Measurements from ENCODE around the gene AQP3.
"Not testable (repeated sequence)": the region's sequence is repeated elsewhere in the genome, so short reads cannot be mapped to it uniquely, and the experiment has no call there.

Gene AQP3

DNA sequence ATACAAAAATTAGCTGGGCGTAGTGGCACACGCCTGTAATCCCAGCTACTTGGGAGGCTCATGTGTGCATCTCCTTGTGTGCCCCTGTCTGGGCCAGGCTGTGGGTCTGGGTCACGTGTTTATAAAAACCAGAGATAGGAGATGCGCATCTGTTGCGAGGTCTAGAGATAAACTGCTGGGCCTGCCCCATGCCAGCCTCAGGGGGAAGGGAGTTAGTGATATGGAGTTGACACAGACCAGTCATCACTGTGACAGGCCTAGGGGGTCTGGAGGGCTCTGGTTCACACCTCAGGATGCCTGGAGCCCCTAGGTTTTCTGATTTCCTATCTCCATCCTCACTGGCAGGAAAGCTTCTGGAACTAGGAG is 7.3 kb upstream of the AQP3 start:
- not testable (repeated sequence) for H3K4ac ChIP-seq (ENCODE audit: low read length); H4K8ac ChIP-seq (ENCODE audit: low read depth, low read length); H2BK12ac ChIP-seq (ENCODE audit: low read length); H2BK120ac ChIP-seq (ENCODE audit: low read depth, low read length); H3K4me3 ChIP-seq (ENCODE audit: low read length in 2 of 2); H3K18ac ChIP-seq (ENCODE audit: low read length); DNase-seq (ENCODE audit: low spot score); H3K9me3 ChIP-seq (replicated peaks in 1 of 2; ENCODE audit: control insufficient read depth in 2 of 2, insufficient read depth in 1 of 2, low read depth in 1 of 2, low read length in 2 of 2); H3K4me1 ChIP-seq (ENCODE audit: control insufficient read depth in 2 of 2, insufficient read depth in 1 of 2, low read depth in 1 of 2, low read length in 2 of 2); H3K36me3 ChIP-seq (replicated peaks in 1 of 2; ENCODE audit: control insufficient read depth in 2 of 2, insufficient read depth in 2 of 2, low read length in 2 of 2); H3K14ac ChIP-seq (ENCODE audit: low read length); H2BK5ac ChIP-seq (ENCODE audit: low read length); H3K79me1 ChIP-seq (ENCODE audit: low read depth, low read length); H3K4me2 ChIP-seq (ENCODE audit: insufficient read depth, low read length, poor library complexity, severe bottlenecking); H2AFZ ChIP-seq (ENCODE audit: low read length); H3K27ac ChIP-seq (replicated peaks; ENCODE audit: low read length); H3K23ac ChIP-seq (ENCODE audit: low read depth, low read length, poor library complexity); H2AK5ac ChIP-seq (ENCODE audit: low read depth, low read length); H3K27me3 ChIP-seq (ENCODE audit: control insufficient read depth in 3 of 3, insufficient read depth in 3 of 3, low read depth in 1 of 3, low read length in 3 of 3); H2BK15ac ChIP-seq (ENCODE audit: low read length); H4K91ac ChIP-seq (ENCODE audit: low read depth, low read length, poor library complexity); H3K9ac ChIP-seq (ENCODE audit: low read depth, low read length, poor library complexity)
- WGBS, 2 donors (ENCODE audit: extremely low coverage in 2 of 2, insufficient read length in 2 of 2, insufficient replicate concordance in 1 of 2): no CpG with 5 or more reads among the region's 5 CpGs

DNA sequence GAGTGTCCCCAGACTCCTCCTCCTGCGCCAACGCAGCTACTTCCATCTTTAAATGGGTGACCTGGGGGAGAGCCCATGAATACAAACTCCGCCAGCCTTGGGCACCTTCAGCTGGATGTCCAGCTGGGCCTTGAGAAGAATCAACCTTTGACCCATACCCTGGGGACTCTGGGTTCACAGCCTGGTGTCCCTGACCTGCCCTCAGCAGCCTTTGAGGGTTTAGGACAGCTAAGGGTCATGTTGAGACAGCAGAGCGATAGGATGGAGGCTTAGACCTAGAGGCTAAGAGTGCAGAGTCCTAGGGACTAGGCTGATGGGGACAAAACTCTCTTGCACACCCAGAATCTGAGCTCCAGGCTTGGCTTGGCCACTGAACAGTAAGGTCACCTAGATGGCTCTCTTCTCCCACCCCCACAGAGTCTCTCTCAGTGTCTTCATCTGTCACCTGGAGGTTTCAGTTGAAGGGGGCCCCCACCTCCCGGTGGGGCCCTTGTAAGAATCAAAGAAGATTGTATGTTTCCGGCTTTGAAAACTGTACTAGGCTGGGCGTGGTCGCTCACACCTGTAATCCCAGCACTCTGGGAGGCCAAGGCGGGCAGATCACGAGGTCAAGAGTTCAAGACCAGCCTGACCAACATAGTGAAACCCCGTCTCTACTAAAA is 6.7 kb upstream of the AQP3 start:
- no peak overlapping the region for H3K18ac ChIP-seq (ENCODE audit: low read length)
- no CpG with 5 or more reads among the region's 11 CpGs for WGBS, 2 donors (ENCODE audit: extremely low coverage in 2 of 2, insufficient read length in 2 of 2, insufficient replicate concordance in 1 of 2)
- peaks cover 0 to 9% of the 10 kb centered on the region in 2 donors for H3K4me1 ChIP-seq (ENCODE audit: control insufficient read depth in 2 of 2, insufficient read depth in 1 of 2, low read depth in 1 of 2, low read length in 2 of 2)
- H2BK15ac ChIP-seq (ENCODE audit: low read length): no peak overlapping the region
- H3K4me2 ChIP-seq (ENCODE audit: insufficient read depth, low read length, poor library complexity, severe bottlenecking): no peak overlapping the region
- H2AK5ac ChIP-seq (ENCODE audit: low read depth, low read length): no peak overlapping the region
- no peaks in the 10 kb centered on the region for H3K27me3 ChIP-seq (ENCODE audit: control insufficient read depth in 3 of 3, insufficient read depth in 3 of 3, low read depth in 1 of 3, low read length in 3 of 3)
- no peaks in the 10 kb centered on the region for H3K9me3 ChIP-seq (replicated peaks in 1 of 2; ENCODE audit: control insufficient read depth in 2 of 2, insufficient read depth in 1 of 2, low read depth in 1 of 2, low read length in 2 of 2)
- no peaks in the 10 kb centered on the region for H3K79me1 ChIP-seq (ENCODE audit: low read depth, low read length)
- no peak overlapping the region for H4K91ac ChIP-seq (ENCODE audit: low read depth, low read length, poor library complexity)
- DNase-seq (ENCODE audit: low spot score): no peak
- H3K14ac ChIP-seq (ENCODE audit: low read length): no peak overlapping the region
- H3K9ac ChIP-seq (ENCODE audit: low read depth, low read length, poor library complexity): no peak overlapping the region
- H2AFZ ChIP-seq (ENCODE audit: low read length): no peak overlapping the region
- no peak overlapping the region for H3K4ac ChIP-seq (ENCODE audit: low read length)
- H3K23ac ChIP-seq (ENCODE audit: low read depth, low read length, poor library complexity): no peak overlapping the region
- H2BK120ac ChIP-seq (ENCODE audit: low read depth, low read length): no peak overlapping the region
- no peak overlapping the region for H2BK12ac ChIP-seq (ENCODE audit: low read length)
- H2BK5ac ChIP-seq (ENCODE audit: low read length): no peak overlapping the region
- H4K8ac ChIP-seq (ENCODE audit: low read depth, low read length): no peak overlapping the region
- H3K36me3 ChIP-seq (replicated peaks in 1 of 2; ENCODE audit: control insufficient read depth in 2 of 2, insufficient read depth in 2 of 2, low read length in 2 of 2): no peaks in the 10 kb centered on the region
- no peak overlapping the region for H3K27ac ChIP-seq (replicated peaks; ENCODE audit: low read length)
- H3K4me3 ChIP-seq (ENCODE audit: low read length in 2 of 2): no peak overlapping the region

DNA sequence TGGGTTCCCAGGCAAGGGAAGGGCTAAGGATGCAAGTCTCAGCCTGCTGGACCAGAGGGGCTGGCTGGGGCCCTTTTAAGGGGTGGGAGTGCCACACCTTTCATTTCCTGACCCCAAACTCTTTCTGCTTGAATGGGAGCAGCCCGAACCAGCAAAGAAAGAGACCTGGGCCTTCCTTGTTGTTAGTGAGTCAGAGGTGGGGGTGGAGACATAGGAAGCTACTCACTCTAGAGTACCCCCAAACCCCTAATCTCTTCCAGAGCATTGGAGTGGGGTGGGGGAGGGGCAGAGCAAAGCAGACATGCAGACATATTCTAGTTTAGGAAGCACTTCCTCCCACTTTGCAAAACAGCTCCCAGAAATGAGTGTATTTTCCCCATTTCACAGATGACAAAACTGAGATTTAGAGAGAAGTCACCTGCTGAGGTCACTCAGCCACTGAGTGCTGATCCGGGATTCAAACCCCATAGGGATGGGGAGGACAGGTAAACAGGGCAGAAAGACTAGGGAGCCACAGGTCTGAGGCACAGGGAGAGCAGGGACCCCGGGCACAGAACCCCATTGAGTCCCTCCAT is 6.0 kb upstream of the AQP3 start:
- H3K4me3 ChIP-seq (ENCODE audit: low read length in 2 of 2): no peak overlapping the region
- H2AFZ ChIP-seq (ENCODE audit: low read length): peak overlapping the region; percentile 88
- H3K4ac ChIP-seq (ENCODE audit: low read length): no peak overlapping the region
- no peaks in the 10 kb centered on the region for H3K79me1 ChIP-seq (ENCODE audit: low read depth, low read length)
- no peak overlapping the region for H2BK12ac ChIP-seq (ENCODE audit: low read length)
- H3K4me2 ChIP-seq (ENCODE audit: insufficient read depth, low read length, poor library complexity, severe bottlenecking): no peak overlapping the region
- no peak overlapping the region for H3K23ac ChIP-seq (ENCODE audit: low read depth, low read length, poor library complexity)
- H2AK5ac ChIP-seq (ENCODE audit: low read depth, low read length): peak overlapping the region; percentile 29
- no peaks in the 10 kb centered on the region for H3K36me3 ChIP-seq (replicated peaks in 1 of 2; ENCODE audit: control insufficient read depth in 2 of 2, insufficient read depth in 2 of 2, low read length in 2 of 2)
- peak overlapping the region; percentile 22 for H2BK15ac ChIP-seq (ENCODE audit: low read length)
- no peak overlapping the region for H3K14ac ChIP-seq (ENCODE audit: low read length)
- DNase-seq (ENCODE audit: low spot score): no peak
- H3K9me3 ChIP-seq (replicated peaks in 1 of 2; ENCODE audit: control insufficient read depth in 2 of 2, insufficient read depth in 1 of 2, low read depth in 1 of 2, low read length in 2 of 2): no peaks in the 10 kb centered on the region
- H3K27me3 ChIP-seq (ENCODE audit: control insufficient read depth in 3 of 3, insufficient read depth in 3 of 3, low read depth in 1 of 3, low read length in 3 of 3): peaks cover 0 to 3% (median 0%) of the 10 kb centered on the region in 3 experiments
- H3K18ac ChIP-seq (ENCODE audit: low read length): no peak overlapping the region
- no peak overlapping the region for H3K9ac ChIP-seq (ENCODE audit: low read depth, low read length, poor library complexity)
- H2BK5ac ChIP-seq (ENCODE audit: low read length): no peak overlapping the region
- no peak overlapping the region for H4K91ac ChIP-seq (ENCODE audit: low read depth, low read length, poor library complexity)
- no peak overlapping the region for H3K27ac ChIP-seq (replicated peaks; ENCODE audit: low read length)
- WGBS, 2 donors (ENCODE audit: extremely low coverage in 2 of 2, insufficient read length in 2 of 2, insufficient replicate concordance in 1 of 2): no CpG with 5 or more reads among the region's 3 CpGs
- no peak overlapping the region for H2BK120ac ChIP-seq (ENCODE audit: low read depth, low read length)
- H3K4me1 ChIP-seq (ENCODE audit: control insufficient read depth in 2 of 2, insufficient read depth in 1 of 2, low read depth in 1 of 2, low read length in 2 of 2): peaks cover 0 to 9% of the 10 kb centered on the region in 2 donors
- peak overlapping the region; percentile 90 for H4K8ac ChIP-seq (ENCODE audit: low read depth, low read length)

DNA sequence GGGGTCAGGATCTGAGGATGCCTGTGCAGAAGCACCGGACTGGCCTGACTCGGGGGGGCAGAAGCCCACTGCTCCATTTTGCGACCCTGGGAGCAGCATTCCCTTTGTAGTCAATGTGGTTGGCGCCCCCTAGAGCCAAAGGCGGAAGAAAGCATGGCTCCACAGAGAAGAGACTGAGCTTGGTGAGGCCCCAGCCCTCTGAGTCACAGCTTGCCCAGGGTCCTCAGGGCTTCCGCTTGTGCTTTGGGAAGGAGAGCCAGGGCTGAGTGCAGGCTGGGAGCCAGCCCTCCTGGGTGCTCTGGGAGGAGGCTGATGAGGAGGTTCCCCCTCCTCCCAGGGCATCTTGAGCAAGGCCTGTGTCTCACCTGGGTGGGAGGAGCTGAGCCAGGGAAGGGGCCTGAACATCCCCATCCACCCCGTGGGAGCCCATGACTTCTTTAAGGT is 5.5 kb upstream of the AQP3 start:
- Histone ChIP-seq H3K27me3 (ENCODE audit: control insufficient read depth in 3 of 3, insufficient read depth in 3 of 3, low read depth in 1 of 3, low read length in 3 of 3) (peaks cover 0 to 8% (median 5%) of the 10 kb centered on the region in 3 experiments), H3K4ac (ENCODE audit: low read length) (no peak overlapping the region), H3K23ac (ENCODE audit: low read depth, low read length, poor library complexity) (no peak overlapping the region), H2BK15ac (ENCODE audit: low read length) (peak overlapping the region; percentile 22), H3K14ac (ENCODE audit: low read length) (no peak overlapping the region), H2AK5ac (ENCODE audit: low read depth, low read length) (peak overlapping the region; percentile 29), H3K9me3 (replicated peaks in 1 of 2; ENCODE audit: control insufficient read depth in 2 of 2, insufficient read depth in 1 of 2, low read depth in 1 of 2, low read length in 2 of 2) (peaks cover 0 to 2% of the 10 kb centered on the region in 2 donors), H3K4me3 (ENCODE audit: low read length in 2 of 2) (no peak overlapping the region), H2BK120ac (ENCODE audit: low read depth, low read length) (no peak overlapping the region), H3K27ac (replicated peaks; ENCODE audit: low read length) (no peak overlapping the region), H3K18ac (ENCODE audit: low read length) (peak overlapping the region; percentile 50), H2BK12ac (ENCODE audit: low read length) (no peak overlapping the region), H3K36me3 (replicated peaks in 1 of 2; ENCODE audit: control insufficient read depth in 2 of 2, insufficient read depth in 2 of 2, low read length in 2 of 2) (no peaks in the 10 kb centered on the region), H2BK5ac (ENCODE audit: low read length) (no peak overlapping the region), H4K91ac (ENCODE audit: low read depth, low read length, poor library complexity) (no peak overlapping the region), H3K79me1 (ENCODE audit: low read depth, low read length) (no peaks in the 10 kb centered on the region), H4K8ac (ENCODE audit: low read depth, low read length) (peak overlapping the region; percentile 90), H3K9ac (ENCODE audit: low read depth, low read length, poor library complexity) (no peak overlapping the region), H2AFZ (ENCODE audit: low read length) (peak overlapping the region; percentile 88), H3K4me2 (ENCODE audit: insufficient read depth, low read length, poor library complexity, severe bottlenecking) (no peak overlapping the region), H3K4me1 (ENCODE audit: control insufficient read depth in 2 of 2, insufficient read depth in 1 of 2, low read depth in 1 of 2, low read length in 2 of 2) (peaks cover 3 to 11% of the 10 kb centered on the region in 2 donors)
- WGBS, 2 donors (ENCODE audit: extremely low coverage in 2 of 2, insufficient read length in 2 of 2, insufficient replicate concordance in 1 of 2): no CpG with 5 or more reads among the region's 7 CpGs
- DNase-seq (ENCODE audit: low spot score): peak; percentile 73

Data from neuronal stem cell (in vitro differentiated cells).